ENCODE results near the gene COA3.

COA3 gene

GRCh38 chr17:42759982-42760651 is 38.4 kb downstream of the COA3 start:
- DNase-seq = no peak
- CTCF ChIA-PET = interaction anchor here (0.8 to 2.7 kb wide), 5 partner anchors 12 to 182 kb away, joined by 3 to 10 read pairs (median 4); partner anchors contain the start of gene VPS25

GRCh38 chr17:42754782-42755181 is 43.7 kb downstream of the COA3 start:
- POLR2A ChIA-PET = no interaction called here
- Histone ChIP-seq H3K27ac (ENCODE audit: insufficient read depth in 1 of 2, low read depth in 1 of 2, low read length in 2 of 2, poor library complexity in 1 of 2, severe bottlenecking in 2 of 2) (no peak overlapping the region), H3K36me3 (ENCODE audit: control insufficient read depth in 4 of 4, insufficient read depth in 4 of 4, low read length in 3 of 4) (no peaks in the 10 kb centered on the region), H3K9me3 (ENCODE audit: control extremely low read depth in 1 of 5, control insufficient read depth in 4 of 5, insufficient read depth in 2 of 5, low read depth in 1 of 5, low read length in 4 of 5) (no peaks in the 10 kb centered on the region), H3K4me3 (ENCODE audit: control insufficient read depth in 1 of 7, extremely low read depth in 1 of 7, insufficient read depth in 4 of 7, low read depth in 2 of 7, low read length in 6 of 7) (no peak overlapping the region), H3K4me1 (ENCODE audit: control extremely low read depth in 1 of 4, control insufficient read depth in 4 of 4, insufficient read depth in 4 of 4, low read length in 3 of 4) (peaks cover 3 to 14% (median 8%) of the 10 kb centered on the region in 4 experiments), H3K27me3 (replicated peaks in 2 of 5; ENCODE audit: control insufficient read depth in 4 of 5, insufficient read depth in 5 of 5, low read length in 4 of 5) (peaks cover 0 to 12% (median 6%) of the 10 kb centered on the region in 5 experiments)
- no peak for DNase-seq
- CTCF ChIA-PET = interaction anchor here (1.2 kb wide), 1 partner anchor 9 kb away, joined by 8 read pairs; no protein-coding TSS in a partner anchor
- WGBS (ENCODE audit: insufficient coverage) = 92% methylated on average over 2 of the region's 3 CpGs

More at GRCh38 chr17:42759982-42760651, 38.4 kb downstream of the COA3 start:
- 77% methylated on average over 8 of the region's 11 CpGs for WGBS (ENCODE audit: insufficient coverage)
- Histone ChIP-seq H3K4me3 (ENCODE audit: control insufficient read depth in 1 of 7, extremely low read depth in 1 of 7, insufficient read depth in 4 of 7, low read depth in 2 of 7, low read length in 6 of 7) (peak overlapping the region in 1 of 7 experiments; percentile 62), H3K27me3 (replicated peaks in 2 of 5; ENCODE audit: control insufficient read depth in 4 of 5, insufficient read depth in 5 of 5, low read length in 4 of 5) (peaks cover 2 to 44% (median 20%) of the 10 kb centered on the region in 5 experiments), H3K36me3 (ENCODE audit: control insufficient read depth in 4 of 4, insufficient read depth in 4 of 4, low read length in 3 of 4) (no peaks in the 10 kb centered on the region), H3K27ac (ENCODE audit: insufficient read depth in 1 of 2, low read depth in 1 of 2, low read length in 2 of 2, poor library complexity in 1 of 2, severe bottlenecking in 2 of 2) (no peak overlapping the region), H3K4me1 (ENCODE audit: control extremely low read depth in 1 of 4, control insufficient read depth in 4 of 4, insufficient read depth in 4 of 4, low read length in 3 of 4) (peaks cover 0 to 14% (median 11%) of the 10 kb centered on the region in 4 experiments), H3K9me3 (ENCODE audit: control extremely low read depth in 1 of 5, control insufficient read depth in 4 of 5, insufficient read depth in 2 of 5, low read depth in 1 of 5, low read length in 4 of 5) (no peaks in the 10 kb centered on the region)
- POLR2A ChIA-PET = no interaction called here

GRCh38 chr17:42751628-42752027 is 46.9 kb downstream of the COA3 start:
- H3K36me3 ChIP-seq (ENCODE audit: control insufficient read depth in 4 of 4, insufficient read depth in 4 of 4, low read length in 3 of 4) = no peaks in the 10 kb centered on the region
- H3K27me3 ChIP-seq (replicated peaks in 2 of 5; ENCODE audit: control insufficient read depth in 4 of 5, insufficient read depth in 5 of 5, low read length in 4 of 5) = peaks cover 0 to 1% (median 0%) of the 10 kb centered on the region in 5 experiments
- H3K4me1 ChIP-seq (ENCODE audit: control extremely low read depth in 1 of 4, control insufficient read depth in 4 of 4, insufficient read depth in 4 of 4, low read length in 3 of 4) = peaks cover 3 to 14% (median 8%) of the 10 kb centered on the region in 4 experiments
- no peak overlapping the region for H3K4me3 ChIP-seq (ENCODE audit: control insufficient read depth in 1 of 7, extremely low read depth in 1 of 7, insufficient read depth in 4 of 7, low read depth in 2 of 7, low read length in 6 of 7)
- DNase-seq = no peak
- no peaks in the 10 kb centered on the region for H3K9me3 ChIP-seq (ENCODE audit: control extremely low read depth in 1 of 5, control insufficient read depth in 4 of 5, insufficient read depth in 2 of 5, low read depth in 1 of 5, low read length in 4 of 5)
- ChIA-PET POLR2A (no interaction called here), CTCF (interaction anchor here (0.9 kb wide), 1 partner anchor 12 kb away, joined by 3 read pairs; no protein-coding TSS in a partner anchor)
- 96% methylated on average over 5 of the region's 7 CpGs for WGBS (ENCODE audit: insufficient coverage)
- H3K27ac ChIP-seq (ENCODE audit: insufficient read depth in 1 of 2, low read depth in 1 of 2, low read length in 2 of 2, poor library complexity in 1 of 2, severe bottlenecking in 2 of 2) = no peak overlapping the region

- Histone ChIP-seq H3K9me3 (ENCODE audit: control extremely low read depth in 1 of 5, control insufficient read depth in 4 of 5, insufficient read depth in 2 of 5, low read depth in 1 of 5, low read length in 4 of 5) (no peaks in the 10 kb centered on the region), H3K27me3 (replicated peaks in 2 of 5; ENCODE audit: control insufficient read depth in 4 of 5, insufficient read depth in 5 of 5, low read length in 4 of 5) (peaks cover 0 to 3% (median 0%) of the 10 kb centered on the region in 5 experiments), H3K36me3 (ENCODE audit: control insufficient read depth in 4 of 4, insufficient read depth in 4 of 4, low read length in 3 of 4) (no peaks in the 10 kb centered on the region), H3K4me1 (ENCODE audit: control extremely low read depth in 1 of 4, control insufficient read depth in 4 of 4, insufficient read depth in 4 of 4, low read length in 3 of 4) (peaks cover 3 to 14% (median 8%) of the 10 kb centered on the region in 4 experiments), H3K4me3 (ENCODE audit: control insufficient read depth in 1 of 7, extremely low read depth in 1 of 7, insufficient read depth in 4 of 7, low read depth in 2 of 7, low read length in 6 of 7) (peak overlapping the region in 1 of 7 experiments; percentile 17), H3K27ac (ENCODE audit: insufficient read depth in 1 of 2, low read depth in 1 of 2, low read length in 2 of 2, poor library complexity in 1 of 2, severe bottlenecking in 2 of 2) (no peak overlapping the region)
- DNase-seq = peak; percentile 34 to 68 (median 51)
- WGBS (ENCODE audit: insufficient coverage) = 0% methylated on average over 3 of the region's 3 CpGs
- CTCF ChIA-PET = interaction anchor here (1.6 kb wide), 1 partner anchor 13 kb away, joined by 10 read pairs; no protein-coding TSS in a partner anchor
- POLR2A ChIA-PET = interaction anchor here (0.9 kb wide), 1 partner anchor 8 kb away, joined by 3 read pairs; no protein-coding TSS in a partner anchor
Measured at GRCh38 chr17:42750739-42751344, 47.7 kb downstream of the COA3 start.

- no peak overlapping the region for H3K4me3 ChIP-seq (ENCODE audit: control insufficient read depth in 1 of 7, extremely low read depth in 1 of 7, insufficient read depth in 4 of 7, low read depth in 2 of 7, low read length in 6 of 7)
- DNase-seq = no peak
- ChIA-PET CTCF (interaction anchor here (0.6 to 1.6 kb wide), 5 partner anchors 11 to 68 kb away, joined by 3 to 10 read pairs (median 4); no protein-coding TSS in a partner anchor), POLR2A (no interaction called here)
- H3K9me3 ChIP-seq (ENCODE audit: control extremely low read depth in 1 of 5, control insufficient read depth in 4 of 5, insufficient read depth in 2 of 5, low read depth in 1 of 5, low read length in 4 of 5) = no peaks in the 10 kb centered on the region
- H3K27me3 ChIP-seq (replicated peaks in 2 of 5; ENCODE audit: control insufficient read depth in 4 of 5, insufficient read depth in 5 of 5, low read length in 4 of 5) = peaks cover 0 to 4% (median 0%) of the 10 kb centered on the region in 5 experiments
- H3K4me1 ChIP-seq (ENCODE audit: control extremely low read depth in 1 of 4, control insufficient read depth in 4 of 4, insufficient read depth in 4 of 4, low read length in 3 of 4) = peaks cover 4 to 15% (median 12%) of the 10 kb centered on the region in 4 experiments
- no peak overlapping the region for H3K27ac ChIP-seq (ENCODE audit: insufficient read depth in 1 of 2, low read depth in 1 of 2, low read length in 2 of 2, poor library complexity in 1 of 2, severe bottlenecking in 2 of 2)
- H3K36me3 ChIP-seq (ENCODE audit: control insufficient read depth in 4 of 4, insufficient read depth in 4 of 4, low read length in 3 of 4) = no peaks in the 10 kb centered on the region
- 91% methylated on average over 9 of the region's 11 CpGs for WGBS (ENCODE audit: insufficient coverage)
Measured at GRCh38 chr17:42748908-42749798, 49.4 kb downstream of the COA3 start.

- Histone ChIP-seq H3K27ac (ENCODE audit: insufficient read depth in 1 of 2, low read depth in 1 of 2, low read length in 2 of 2, poor library complexity in 1 of 2, severe bottlenecking in 2 of 2) (no peak overlapping the region), H3K9me3 (ENCODE audit: control extremely low read depth in 1 of 5, control insufficient read depth in 4 of 5, insufficient read depth in 2 of 5, low read depth in 1 of 5, low read length in 4 of 5) (no peaks in the 10 kb centered on the region), H3K36me3 (ENCODE audit: control insufficient read depth in 4 of 4, insufficient read depth in 4 of 4, low read length in 3 of 4) (no peaks in the 10 kb centered on the region), H3K27me3 (replicated peaks in 2 of 5; ENCODE audit: control insufficient read depth in 4 of 5, insufficient read depth in 5 of 5, low read length in 4 of 5) (peaks cover 0 to 4% (median 0%) of the 10 kb centered on the region in 5 experiments), H3K4me1 (ENCODE audit: control extremely low read depth in 1 of 4, control insufficient read depth in 4 of 4, insufficient read depth in 4 of 4, low read length in 3 of 4) (peaks cover 6 to 23% (median 20%) of the 10 kb centered on the region in 4 experiments), H3K4me3 (ENCODE audit: control insufficient read depth in 1 of 7, extremely low read depth in 1 of 7, insufficient read depth in 4 of 7, low read depth in 2 of 7, low read length in 6 of 7) (no peak overlapping the region)
- ChIA-PET POLR2A (no interaction called here), CTCF (interaction anchor here (0.6 to 1.2 kb wide), 5 partner anchors 12 to 68 kb away, joined by 3 to 4 read pairs (median 4); no protein-coding TSS in a partner anchor)
- DNase-seq = no peak
- WGBS (ENCODE audit: insufficient coverage) = 98% methylated on average over 6 of the region's 7 CpGs
Measured at GRCh38 chr17:42748202-42748907, 50.1 kb downstream of the COA3 start.

All from common myeloid progenitor, CD34-positive (primary cell).